DND-41 (cell line): ENCODE results near the gene STARD10.

ENCODE experiments used
- ATAC-seq: fragments of 200-7000 bp; cut with Tn5 transposase; 3 replicates; pipeline ENCODE4 v1.9.1; 2021; ENCODE audit warnings: low read depth; ENCODE audit not compliant: insufficient read depth
- DNase-seq: peaks from one replicate; pipeline ENCODE4 v3.0.0-alpha.2; 2020
- H2AFZ ChIP-seq: 2 replicates; pipeline ENCODE4 v1.6.0; 2012; ENCODE audit warnings: low read depth, low read length
- H3K27ac ChIP-seq: 2 replicates; pipeline ENCODE4 v1.5.1; 2012; ENCODE audit warnings: low read length, inconsistent platforms
- H3K27me3 ChIP-seq: fragments of 200-600 bp; sonication (generic); 2 replicates; pipeline ENCODE4 v1.6.0; 2012; ENCODE audit warnings: low read length, mild to moderate bottlenecking, inconsistent platforms; ENCODE audit not compliant: insufficient read depth, poor library complexity
- H3K36me3 ChIP-seq: 2 replicates; pipeline ENCODE4 v1.5.1; 2012; ENCODE audit warnings: low read length, inconsistent platforms; ENCODE audit not compliant: insufficient read depth
- H3K4me1 ChIP-seq: 2 replicates; pipeline ENCODE4 v1.5.1; 2012; ENCODE audit warnings: mild to moderate bottlenecking, low read length; ENCODE audit not compliant: insufficient read depth
- H3K4me2 ChIP-seq: 2 replicates; pipeline ENCODE4 v1.6.0; 2012; ENCODE audit warnings: mild to moderate bottlenecking, moderate library complexity, low read length, inconsistent platforms; ENCODE audit not compliant: insufficient read depth
- H3K4me3 ChIP-seq, 2 experiments: fragments of 200-600 bp in 1 of 2; shearing (Covaris generic) in 1 of 2; 2 replicates each; pipeline ENCODE4 v1.5.1; 2012 to 2016; ENCODE audit warnings: inconsistent platforms in 2 of 2, low read length in 2 of 2, mild to moderate bottlenecking in 2 of 2, low read depth in 1 of 2, moderate library complexity in 1 of 2
- H3K79me2 ChIP-seq: 2 replicates; pipeline ENCODE4 v1.6.0; 2012; ENCODE audit warnings: low read length, inconsistent platforms; ENCODE audit not compliant: insufficient read depth
- H3K9ac ChIP-seq: 2 replicates; pipeline ENCODE4 v1.6.0; 2012; ENCODE audit warnings: low read depth, mild to moderate bottlenecking, inconsistent platforms, low read length, moderate library complexity
- H3K9me3 ChIP-seq: 2 replicates; pipeline ENCODE4 v1.5.1; 2012; ENCODE audit warnings: low read length, moderate library complexity, mild to moderate bottlenecking, inconsistent platforms; ENCODE audit not compliant: insufficient read depth, severe bottlenecking
- H4K20me1 ChIP-seq: 2 replicates; pipeline ENCODE4 v1.6.0; 2012; ENCODE audit warnings: low read length; ENCODE audit not compliant: insufficient read depth
- EZH2 ChIP-seq: IDR thresholded peaks from 3 replicates; pipeline ENCODE4 v1.6.1; 2012; ENCODE audit warnings: borderline replicate concordance, low read depth, mild to moderate bottlenecking, moderate library complexity, low read length, inconsistent platforms; ENCODE audit not compliant: severe bottlenecking
- TF ChIP-seq, protein P1 (sequence below): IDR thresholded peaks from 2 replicates; pipeline ENCODE4 v1.5.1; 2012; ENCODE audit warnings: borderline replicate concordance, low read length, moderate library complexity, mild to moderate bottlenecking; ENCODE audit not compliant: poor library complexity, severe bottlenecking; ENCODE audit errors: extremely low read depth

STARD10 gene

DNA sequence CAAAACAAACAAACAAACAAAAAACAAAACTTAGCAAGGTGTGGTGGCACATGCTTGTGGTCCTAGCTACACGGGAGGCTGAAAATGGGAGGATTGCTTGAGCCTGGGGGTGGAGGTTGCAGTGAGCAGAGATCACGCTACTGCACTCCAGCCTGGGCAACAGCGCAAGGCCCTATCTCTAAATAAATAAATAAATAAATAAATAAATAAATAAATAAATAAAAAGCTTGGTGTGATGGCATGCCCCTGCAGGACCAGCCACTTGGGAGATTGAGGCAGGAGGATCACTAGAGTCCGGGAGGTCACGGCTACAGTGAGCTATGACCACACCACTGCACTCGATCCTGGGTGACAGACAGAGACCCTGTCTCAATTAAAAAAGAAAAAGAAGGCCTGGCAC is 9.0 kb upstream of the STARD10 start:
- Histone ChIP-seq H2AFZ (no peak overlapping the region), H3K4me1 (no peaks in the 10 kb centered on the region)

DNA sequence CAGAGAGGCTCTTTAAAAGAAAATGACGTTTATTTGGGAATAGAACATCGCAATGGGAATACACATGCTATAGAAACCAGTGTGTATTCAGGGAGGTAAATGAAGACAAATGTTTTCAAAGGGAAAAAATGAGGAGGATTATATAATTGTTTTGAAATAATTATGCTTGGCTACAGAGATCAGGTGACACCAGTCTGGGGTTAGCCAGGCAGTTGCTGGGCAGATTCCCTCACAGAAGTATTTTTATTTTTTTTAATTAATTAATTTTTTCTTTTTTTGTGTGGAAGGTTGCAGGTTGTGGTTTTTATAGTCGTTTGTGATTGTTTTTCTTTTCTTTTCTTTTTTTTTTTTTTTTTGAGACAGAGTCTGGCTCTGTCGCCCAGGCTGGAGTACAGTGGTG is 5.6 kb upstream of the STARD10 start:
- Histone ChIP-seq H3K27me3 (no peaks in the 10 kb centered on the region), H3K4me3 (no peak overlapping the region), H3K36me3 (no peaks in the 10 kb centered on the region), H3K79me2 (no peaks in the 10 kb centered on the region), H3K27ac (no peak overlapping the region), H3K4me2 (no peak overlapping the region), H3K4me1 (peaks cover 5% of the 10 kb centered on the region), H2AFZ (no peak overlapping the region), H3K9ac (no peak overlapping the region), H4K20me1 (no peaks in the 10 kb centered on the region), H3K9me3 (no peaks in the 10 kb centered on the region)
- ATAC-seq (no peak), DNase-seq (no peak)
- TF ChIP-seq, protein P1, sequence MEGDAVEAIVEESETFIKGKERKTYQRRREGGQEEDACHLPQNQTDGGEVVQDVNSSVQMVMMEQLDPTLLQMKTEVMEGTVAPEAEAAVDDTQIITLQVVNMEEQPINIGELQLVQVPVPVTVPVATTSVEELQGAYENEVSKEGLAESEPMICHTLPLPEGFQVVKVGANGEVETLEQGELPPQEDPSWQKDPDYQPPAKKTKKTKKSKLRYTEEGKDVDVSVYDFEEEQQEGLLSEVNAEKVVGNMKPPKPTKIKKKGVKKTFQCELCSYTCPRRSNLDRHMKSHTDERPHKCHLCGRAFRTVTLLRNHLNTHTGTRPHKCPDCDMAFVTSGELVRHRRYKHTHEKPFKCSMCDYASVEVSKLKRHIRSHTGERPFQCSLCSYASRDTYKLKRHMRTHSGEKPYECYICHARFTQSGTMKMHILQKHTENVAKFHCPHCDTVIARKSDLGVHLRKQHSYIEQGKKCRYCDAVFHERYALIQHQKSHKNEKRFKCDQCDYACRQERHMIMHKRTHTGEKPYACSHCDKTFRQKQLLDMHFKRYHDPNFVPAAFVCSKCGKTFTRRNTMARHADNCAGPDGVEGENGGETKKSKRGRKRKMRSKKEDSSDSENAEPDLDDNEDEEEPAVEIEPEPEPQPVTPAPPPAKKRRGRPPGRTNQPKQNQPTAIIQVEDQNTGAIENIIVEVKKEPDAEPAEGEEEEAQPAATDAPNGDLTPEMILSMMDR = no peak
- TF ChIP-seq EZH2 = no peak

More for the DNA sequence above, 9.0 kb upstream of the STARD10 start:
- TF ChIP-seq, protein P1 = no peak
- no peak for TF ChIP-seq EZH2
- H3K9me3 ChIP-seq = no peaks in the 10 kb centered on the region
- DNase-seq = no peak
- H3K27me3 ChIP-seq = no peaks in the 10 kb centered on the region
- no peaks in the 10 kb centered on the region for H4K20me1 ChIP-seq
- H3K4me3 ChIP-seq = no peak overlapping the region
- no peak overlapping the region for H3K9ac ChIP-seq
- H3K79me2 ChIP-seq = no peaks in the 10 kb centered on the region
- ATAC-seq = no peak
- H3K36me3 ChIP-seq = no peaks in the 10 kb centered on the region
- no peak overlapping the region for H3K4me2 ChIP-seq
- no peak overlapping the region for H3K27ac ChIP-seq

DNA sequence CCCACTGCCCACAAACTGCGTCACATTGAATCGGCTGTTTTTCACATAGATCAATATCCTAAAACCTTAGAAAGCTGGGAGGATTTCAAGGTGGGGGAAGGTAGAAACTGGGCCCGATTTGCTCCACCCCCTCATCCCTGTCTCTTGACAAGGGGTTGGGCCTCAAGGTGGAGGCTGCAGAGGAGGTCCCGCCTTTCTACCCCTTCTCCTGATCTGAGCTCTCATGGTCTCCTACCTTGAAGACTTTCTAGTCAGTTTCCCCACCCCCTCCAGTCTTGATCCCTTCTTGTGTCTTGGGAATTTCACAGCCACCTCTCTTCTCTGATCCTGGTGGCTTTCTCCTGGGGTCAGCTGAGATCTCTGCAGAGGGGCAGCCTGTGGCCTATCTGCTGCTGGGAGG is 4.5 kb upstream of the STARD10 start:
- Histone ChIP-seq H3K4me3 (no peak overlapping the region), H3K9me3 (no peaks in the 10 kb centered on the region)

More for the DNA sequence above, 4.5 kb upstream of the STARD10 start:
- Histone ChIP-seq H4K20me1 (no peaks in the 10 kb centered on the region), H3K79me2 (no peaks in the 10 kb centered on the region), H3K27me3 (no peaks in the 10 kb centered on the region), H3K4me2 (no peak overlapping the region), H3K27ac (no peak overlapping the region), H3K4me1 (peaks cover 11% of the 10 kb centered on the region), H3K36me3 (no peaks in the 10 kb centered on the region), H3K9ac (no peak overlapping the region), H2AFZ (no peak overlapping the region)
- ATAC-seq (no peak), DNase-seq (no peak)
- TF ChIP-seq, protein P1 = no peak
- TF ChIP-seq EZH2 = no peak
